Fibroblast of lung (primary cell): Measurements from ENCODE around the gene SUSD6.

ENCODE experiments used
- CTCF ChIP-seq, 2 donors: IDR thresholded peaks in 1 of 2; conservative IDR thresholded peaks in 1 of 2; 1 replicate in 1 of 2; 2 replicates in 1 of 2; pipeline ENCODE4 v1.5.1; 2011 to 2012; ENCODE audit warnings: low read length in 2 of 2, control low read depth in 1 of 2, inconsistent platforms in 1 of 2, low read depth in 1 of 2, mild to moderate bottlenecking in 1 of 2
- EZH2 ChIP-seq: IDR thresholded peaks from 2 replicates; pipeline ENCODE4 v1.5.1; 2012; ENCODE audit warnings: low read length, control low read depth, mild to moderate bottlenecking; ENCODE audit errors: missing control alignments

GRCh38 chr14:69699748-69700303 lies 88.4 kb downstream of the SUSD6 start:
- TF ChIP-seq CTCF (conservative IDR thresholded peaks at IDR 0.05 in 1 of 2, IDR thresholded peaks at IDR 0.05 in 1 of 2; ENCODE audit: low read depth in 1 of 2, low read length in 2 of 2) (no peak), EZH2 (no peak)
